ENCODE measurements around the gene UBE2S.

Gene UBE2S

GRCh38 chr19:55383279-55384130, 24.1 kb downstream of the UBE2S start:
- no peak for DNase-seq (ENCODE audit: low read depth)

DNA sequence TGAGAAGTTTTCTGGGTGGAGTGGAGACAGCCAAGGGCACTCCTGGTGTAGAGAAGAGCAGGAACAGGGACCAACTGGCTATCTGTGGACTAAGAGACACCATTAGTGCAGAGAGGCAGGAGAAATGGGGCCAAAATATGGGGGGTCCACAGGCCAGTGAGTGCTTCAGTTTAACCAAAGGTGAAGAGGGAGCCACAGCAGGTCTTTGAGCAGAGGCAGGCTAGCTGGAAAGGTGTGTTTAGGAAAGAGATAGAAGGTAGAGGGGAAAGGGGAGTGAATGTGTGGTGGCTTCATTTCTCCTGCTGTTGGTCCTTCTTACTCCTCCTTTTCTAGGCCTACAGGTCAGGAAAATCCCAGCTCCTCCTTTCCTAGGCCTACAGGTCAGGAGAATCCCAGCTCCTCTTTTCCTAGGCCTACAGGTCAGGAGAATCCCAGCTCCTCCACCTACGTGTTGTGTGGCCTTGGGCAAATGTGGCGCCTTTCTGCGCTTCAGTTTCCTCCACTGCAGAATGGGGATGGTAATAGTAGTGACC, 25.0 kb downstream of the UBE2S start:
- no peak for DNase-seq (ENCODE audit: low read depth)

DNA sequence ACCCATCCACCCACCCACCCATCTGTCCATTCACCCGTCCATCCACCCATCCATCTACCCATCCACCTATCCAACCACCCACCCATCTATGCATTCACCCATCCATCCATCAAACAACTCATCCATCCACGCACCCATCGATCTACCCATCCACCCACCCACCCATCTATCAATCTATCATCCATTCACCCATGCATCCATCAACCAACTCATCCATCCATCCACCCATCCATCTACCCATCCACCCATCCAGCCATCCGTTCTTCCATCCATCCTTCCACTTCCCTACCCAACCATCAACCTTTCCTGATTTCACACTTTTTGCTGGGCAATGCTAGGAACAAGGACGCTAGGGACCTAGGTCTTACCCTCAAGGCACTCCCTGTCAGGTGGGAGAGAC, 25.6 kb downstream of the UBE2S start:
- DNase-seq (ENCODE audit: low read depth), result no peak

- DNase-seq (ENCODE audit: low read depth), result no peak
Measured at GRCh38 chr19:55379174-55379573, 28.4 kb downstream of the UBE2S start.

GRCh38 chr19:55377356-55378131, 30.0 kb downstream of the UBE2S start:
- DNase-seq (ENCODE audit: low read depth), result no peak

DNA sequence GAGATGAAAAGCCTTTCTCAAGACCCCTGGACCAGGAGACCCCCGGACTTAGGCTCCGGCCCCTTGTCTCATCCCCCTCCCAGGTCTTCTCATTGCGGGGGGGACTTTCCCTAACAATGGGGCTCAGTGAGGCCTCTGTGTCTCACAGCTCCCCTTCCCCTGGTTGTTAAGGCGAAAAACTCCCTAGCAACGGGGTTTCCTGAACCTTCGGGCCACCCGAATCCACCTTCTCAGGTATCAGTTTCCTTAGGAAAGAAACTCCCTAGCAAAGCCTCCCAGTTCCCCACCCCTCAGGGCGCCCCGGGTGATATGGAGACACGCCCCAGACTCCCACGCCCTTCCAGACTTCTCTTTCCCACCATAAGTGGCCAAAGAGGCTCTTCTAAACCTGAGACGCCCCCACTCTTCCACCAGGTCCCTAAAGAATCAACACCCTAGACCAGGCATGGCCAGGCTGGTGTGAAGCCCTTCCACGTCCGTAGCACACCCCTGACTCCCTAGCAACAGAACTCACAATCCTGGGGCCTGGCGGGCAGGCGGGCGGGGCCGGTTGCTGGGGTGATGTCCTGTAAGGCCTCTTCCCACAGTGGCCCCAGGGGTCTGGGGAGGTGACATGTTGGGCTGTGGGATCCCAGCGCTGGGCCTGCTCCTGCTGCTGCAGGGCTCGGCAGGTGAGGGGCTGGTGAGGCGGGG, 31.2 kb downstream of the UBE2S start, which contains the start of gene TMEM190:
TSS of gene TMEM190 (plus strand) at position 586 of the 693 bp plus-strand sequence. CDS start at position 614, 28 bp downstream.
- DNase-seq (ENCODE audit: low read depth), result no peak

DNA sequence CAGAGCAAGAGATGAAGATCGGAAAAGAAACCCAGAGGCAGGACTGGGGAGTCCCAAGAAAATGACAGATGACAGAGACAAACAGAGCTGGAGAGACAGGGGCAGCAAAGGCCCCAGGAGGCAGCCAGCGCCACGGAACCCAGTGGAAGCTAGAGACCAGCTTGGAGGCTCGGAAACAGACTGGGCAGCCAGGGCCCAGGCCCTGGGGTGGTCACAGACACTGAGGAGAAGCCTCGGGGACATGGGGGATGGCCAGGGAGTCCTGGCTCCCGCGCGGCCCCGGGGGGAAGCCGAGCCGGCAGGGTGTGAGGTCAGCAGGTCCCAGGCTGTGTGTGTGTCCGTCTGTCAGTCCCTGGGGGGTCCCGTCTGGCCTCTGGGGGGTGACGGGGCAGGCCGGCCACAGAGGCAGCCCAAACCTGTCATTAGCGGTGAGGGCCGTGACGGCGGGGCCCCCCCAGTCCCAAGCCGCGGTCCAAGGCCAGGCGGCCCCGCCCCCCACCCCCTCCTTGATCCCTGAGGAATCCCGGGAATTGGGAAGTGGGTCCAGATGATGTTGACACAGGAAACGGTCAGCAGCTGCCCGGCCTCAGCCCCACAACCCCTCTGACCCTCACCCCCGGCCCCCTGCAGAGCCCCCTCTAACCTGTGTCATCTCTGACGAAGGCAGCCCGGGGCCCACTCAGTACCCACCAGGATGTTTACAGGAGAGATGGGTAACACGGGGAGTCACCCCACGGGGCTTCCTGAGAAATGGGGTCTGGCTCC, 33.4 kb downstream of the UBE2S start:
- DNase-seq (ENCODE audit: low read depth), result no peak

DNA sequence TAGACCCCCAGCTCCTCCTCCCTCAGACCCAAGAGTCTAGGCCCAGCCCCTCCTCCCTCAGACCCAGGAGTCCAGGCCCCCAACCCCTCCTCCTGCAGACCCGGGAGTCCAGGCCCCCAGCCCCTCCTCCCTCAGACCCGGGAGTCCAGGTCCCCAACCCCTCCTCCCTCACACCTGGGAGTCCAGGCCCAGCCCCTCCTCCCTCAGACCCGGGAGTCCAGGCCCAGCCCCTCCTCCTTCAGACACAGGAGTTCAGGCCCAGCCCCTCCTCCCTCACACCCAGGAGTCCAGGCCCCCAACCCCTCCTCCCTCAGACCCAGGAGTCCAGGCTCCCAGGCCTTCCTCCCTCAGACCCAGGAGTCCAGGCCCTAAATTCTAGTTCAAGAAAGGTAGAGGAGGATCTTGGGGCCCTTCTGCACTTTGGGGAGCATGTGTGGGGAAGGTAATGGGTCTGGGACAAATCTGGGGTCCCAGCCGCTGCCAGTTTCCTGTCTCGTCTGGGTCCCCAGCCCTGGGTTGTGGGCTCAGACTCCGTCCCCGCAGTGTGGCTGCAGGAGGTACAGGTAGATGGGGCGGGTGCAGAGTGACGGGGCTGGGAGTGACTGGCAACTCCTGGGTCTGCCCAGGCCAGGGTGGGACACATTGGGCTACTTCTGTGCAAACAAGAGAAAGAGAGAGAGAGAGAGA, 34.1 kb downstream of the UBE2S start:
- DNase-seq (ENCODE audit: low read depth), result no peak

DNA sequence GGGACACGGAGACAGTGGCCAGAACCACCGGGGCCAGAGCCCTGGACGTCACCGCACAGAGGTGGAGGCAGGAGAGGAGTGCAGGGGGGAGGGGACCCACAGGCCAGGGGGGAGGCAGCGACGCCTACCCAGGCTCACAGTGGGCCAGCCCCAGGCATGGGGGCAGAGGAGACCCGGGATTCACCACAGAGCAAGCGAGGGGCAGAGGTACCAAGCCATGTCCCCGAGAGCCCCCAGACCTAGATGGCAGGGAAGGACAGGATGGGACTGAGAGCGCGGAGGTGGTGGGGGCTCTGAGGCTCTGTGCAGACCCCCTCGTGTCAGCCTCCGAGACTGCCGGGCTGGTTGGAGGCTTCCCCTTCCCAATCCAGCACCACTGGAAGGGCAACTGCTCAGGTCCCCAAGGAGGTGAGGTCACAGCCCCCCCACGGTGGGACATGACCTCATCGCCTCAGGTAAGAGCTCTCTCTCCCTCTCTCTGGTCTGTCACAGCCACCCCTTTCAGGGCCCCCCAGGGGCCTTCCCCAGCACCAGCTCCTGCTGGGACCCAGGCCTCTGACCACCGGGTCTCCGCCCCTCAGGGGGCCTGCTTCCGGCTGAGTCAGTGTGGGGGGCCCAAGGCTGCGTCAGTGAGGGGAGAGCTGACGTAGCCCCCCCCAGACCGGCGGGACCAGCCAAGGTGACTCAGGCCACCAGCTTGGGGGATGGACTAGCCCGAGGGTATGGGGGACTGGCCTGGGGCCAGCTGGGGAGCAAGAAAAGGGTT, 35.1 kb downstream of the UBE2S start:
- DNase-seq (ENCODE audit: low read depth), result no peak

GRCh38 chr19:55370305-55370988, 37.1 kb downstream of the UBE2S start, which contains the start of gene IL11:
IL11 (minus strand) TSS chr19:55370463; CDS start chr19:55370310, 153 bp downstream.
- DNase-seq (ENCODE audit: low read depth), result no peak

- DNase-seq (ENCODE audit: low read depth), result no peak
Measured at GRCh38 chr19:55369653-55370304, 37.8 kb downstream of the UBE2S start.

GRCh38 chr19:55368701-55369563, 38.7 kb downstream of the UBE2S start:
- DNase-seq (ENCODE audit: low read depth), result no peak

DNA sequence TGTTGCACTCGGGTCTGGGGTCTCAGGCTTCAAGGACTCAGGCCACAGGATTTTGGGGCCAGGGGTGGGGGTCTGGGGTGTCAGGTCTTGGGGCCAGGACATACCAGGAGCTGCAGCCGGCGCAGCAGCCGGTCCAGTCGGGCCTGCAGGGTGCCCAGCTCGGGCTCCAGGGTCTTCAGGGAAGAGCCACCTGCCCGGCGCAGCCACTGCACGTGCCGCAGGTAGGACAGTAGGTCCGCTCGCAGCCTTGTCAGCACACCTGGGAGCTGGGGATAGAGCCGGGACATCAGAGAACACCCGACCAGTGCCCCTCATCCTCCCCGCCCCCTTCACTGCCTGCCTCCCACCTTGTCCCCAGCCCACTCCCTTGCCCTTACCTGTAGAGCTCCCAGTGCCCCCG, 39.5 kb downstream of the UBE2S start:
- DNase-seq (ENCODE audit: low read depth), result no peak

GRCh38 chr19:55366790-55367189, 40.8 kb downstream of the UBE2S start:
- no peak for DNase-seq (ENCODE audit: low read depth)

- DNase-seq (ENCODE audit: low read depth), result no peak
Measured at GRCh38 chr19:55365964-55366363, 41.6 kb downstream of the UBE2S start.

DNA sequence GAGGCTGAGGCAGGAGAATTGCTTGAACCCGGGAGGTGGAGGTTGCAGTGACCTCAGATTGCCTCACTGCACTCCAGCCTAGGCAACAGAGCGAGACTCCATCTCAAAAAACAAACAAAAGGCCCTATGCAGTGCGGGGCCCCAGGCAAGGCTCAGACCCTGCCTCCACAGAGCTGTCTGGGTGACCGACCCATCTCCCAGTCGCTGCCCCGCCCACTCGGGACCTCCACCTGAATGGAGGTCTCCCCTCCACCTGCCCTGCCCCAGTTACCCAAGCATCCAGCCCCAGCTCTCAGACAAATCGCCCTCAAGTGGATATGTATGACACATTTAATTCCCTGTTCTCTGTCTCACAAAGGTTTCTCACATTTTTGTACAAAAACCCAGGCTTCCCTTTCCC, 42.3 kb downstream of the UBE2S start:
- no peak for DNase-seq (ENCODE audit: low read depth)

DNA sequence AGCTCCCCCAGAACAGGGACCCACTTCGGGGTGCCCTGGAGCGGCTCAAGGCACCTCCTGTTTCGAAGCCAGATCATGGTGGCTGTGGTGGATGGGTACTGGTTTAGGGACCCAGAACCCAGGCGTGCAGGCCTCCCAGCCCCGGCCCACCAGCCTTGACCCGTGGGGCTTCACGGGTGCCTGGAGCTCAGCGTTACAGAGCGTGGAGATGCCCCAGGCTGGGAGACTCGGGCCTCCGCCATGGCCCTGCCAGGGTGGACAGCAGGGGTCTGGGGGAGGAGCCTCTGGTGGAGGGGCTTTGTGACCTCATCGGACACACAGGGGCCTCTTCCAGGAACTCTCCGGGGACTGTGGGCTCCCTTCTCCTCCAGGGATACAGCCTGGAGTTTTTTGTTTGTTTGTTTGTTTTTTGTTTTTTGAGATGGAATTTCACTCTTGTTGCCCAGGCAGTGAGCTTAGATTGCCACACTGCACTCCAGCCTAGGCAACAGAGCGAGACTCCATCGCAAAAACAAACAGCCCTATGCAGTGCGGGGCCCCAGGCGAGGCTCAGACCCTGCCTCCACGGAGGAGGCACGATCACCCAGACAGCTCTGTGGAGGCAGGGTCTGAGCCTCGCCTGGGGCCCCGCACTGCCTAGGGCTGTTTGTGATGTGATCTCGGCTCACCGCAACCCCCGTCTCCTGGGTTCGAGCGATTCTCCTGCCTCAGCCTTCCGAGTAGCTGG, 44.4 kb downstream of the UBE2S start, which contains the start of gene GARIN5B:
TSS of gene GARIN5B (minus strand) at position 271 of the 727 bp plus-strand sequence. CDS start at position 77, 194 bp downstream.
- DNase-seq (ENCODE audit: low read depth), result no peak

Measured in CMK (cell line).